Epithelial cell of prostate (primary cell): ENCODE measurements around the gene ANKRD34C.
"Not testable (repeated sequence)": the region's sequence is repeated elsewhere in the genome, so short reads cannot be mapped to it uniquely, and the experiment has no call there.

Source experiments
- DNase-seq: peaks from one replicate; pipeline ENCODE4 v3.0.0-alpha.2; 2011; ENCODE audit warnings: low read depth, low spot score
- H3K27ac ChIP-seq: fragments of 450-650 bp; 2 replicates; pipeline ENCODE4 v1.5.1; 2017; ENCODE audit warnings: mild to moderate bottlenecking

ANKRD34C gene

DNA sequence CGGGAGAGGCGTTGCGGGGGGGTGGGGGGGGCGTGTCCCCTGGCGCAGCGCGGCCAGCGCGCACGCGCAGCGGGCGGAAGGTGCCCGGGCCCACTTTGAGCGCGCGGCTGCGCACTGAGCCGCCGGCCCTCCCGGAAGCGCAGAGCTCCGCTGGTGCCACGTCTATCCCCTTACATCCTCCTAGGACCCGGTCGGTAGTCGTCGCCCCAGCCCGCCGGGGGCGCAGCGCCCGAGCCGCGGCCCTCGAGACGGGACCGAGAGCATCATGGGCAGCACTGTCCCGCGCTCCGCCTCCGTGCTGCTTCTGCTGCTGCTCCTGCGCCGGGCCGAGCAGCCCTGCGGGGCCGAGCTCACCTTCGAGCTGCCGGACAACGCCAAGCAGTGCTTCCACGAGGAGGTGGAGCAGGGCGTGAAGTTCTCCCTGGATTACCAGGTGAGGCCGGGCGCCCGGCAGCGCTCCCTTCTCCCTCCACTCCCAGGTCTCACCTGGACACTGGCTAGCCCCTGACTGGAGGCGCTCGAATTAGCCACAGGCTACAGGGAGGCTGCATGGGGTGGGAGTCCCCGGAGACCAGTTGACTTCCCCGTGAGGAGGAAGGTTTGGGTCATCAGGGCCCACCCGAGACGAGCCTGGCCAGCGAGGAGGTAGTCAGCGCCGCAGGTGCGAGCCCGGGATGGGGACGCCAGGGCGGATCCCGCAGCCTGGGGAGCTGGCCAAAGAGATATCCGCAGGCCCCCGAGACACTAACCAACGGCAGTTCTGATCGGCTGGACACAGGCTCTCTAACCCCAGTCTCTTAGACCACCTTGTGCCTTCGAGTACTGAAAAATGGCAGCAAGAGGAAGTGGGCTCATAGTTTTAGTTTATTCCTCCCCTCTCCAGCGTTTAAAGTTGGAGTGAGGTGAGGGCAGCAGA, 28.7 kb downstream of the ANKRD34C start, which contains the start of gene TMED3:
TSS of gene TMED3 (plus strand) at position 128 of the 916 bp plus-strand sequence. CDS start at position 266, 138 bp downstream.
- peak within 1 kb of the TSS; percentile 50 for H3K27ac ChIP-seq

DNA sequence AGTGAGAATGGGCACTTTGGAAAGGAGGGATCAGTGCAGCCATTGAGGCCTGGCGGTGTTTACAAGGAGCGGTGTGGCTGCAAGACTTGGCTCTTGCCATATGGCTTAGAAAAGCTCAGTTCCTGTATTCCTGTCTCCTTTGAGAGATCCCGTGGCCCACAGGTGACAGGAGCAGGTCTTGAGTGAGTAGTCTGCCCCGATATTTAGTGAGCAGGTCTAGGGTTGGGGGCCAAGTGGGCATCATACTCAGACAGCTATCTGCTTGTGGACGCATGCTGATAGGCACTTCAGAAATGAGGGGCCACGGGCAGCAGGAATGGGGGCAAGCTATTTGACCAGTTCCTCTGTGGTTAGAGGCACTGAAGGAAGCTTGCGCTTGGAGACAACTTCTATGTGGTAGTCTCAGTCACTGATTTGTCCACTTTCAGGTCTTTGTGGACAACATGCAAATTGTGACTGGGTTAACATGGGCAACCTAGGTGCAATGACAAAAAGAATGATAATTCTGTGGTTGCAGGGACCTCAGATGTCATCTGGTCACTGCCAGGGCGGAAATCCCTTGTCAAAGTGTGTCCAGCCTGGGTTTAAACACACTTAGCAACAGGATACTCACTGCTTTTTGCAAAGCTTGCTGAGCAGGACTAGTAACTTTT, 29.5 kb downstream of the ANKRD34C start:
- peak overlapping the region; percentile 50 for H3K27ac ChIP-seq
- DNase-seq = no peak

More for the DNA sequence above, 28.7 kb downstream of the ANKRD34C start, which contains the start of gene TMED3:
- DNase-seq = peak; percentile 22

DNA sequence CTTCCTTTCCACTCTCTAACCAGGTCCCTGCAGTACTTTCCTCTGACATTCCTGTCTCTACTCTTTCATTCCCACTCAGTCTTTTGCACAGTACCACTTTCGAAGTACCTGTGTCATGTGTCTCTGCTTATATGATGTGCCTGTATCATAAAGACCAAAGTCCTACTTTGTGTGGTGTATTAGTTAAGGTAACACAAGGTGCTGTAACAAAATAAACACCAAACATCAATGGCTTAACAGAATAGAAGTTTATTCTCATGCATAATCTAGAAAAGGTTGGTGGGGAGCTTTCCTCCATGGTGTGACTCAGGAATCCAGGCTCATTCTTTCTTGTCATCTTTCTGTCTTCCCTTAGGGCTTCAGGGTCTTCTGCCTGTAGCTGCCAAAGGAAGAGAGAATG, 31.7 kb downstream of the ANKRD34C start:
- no peak for DNase-seq
- peak overlapping the region; percentile 86 for H3K27ac ChIP-seq

DNA sequence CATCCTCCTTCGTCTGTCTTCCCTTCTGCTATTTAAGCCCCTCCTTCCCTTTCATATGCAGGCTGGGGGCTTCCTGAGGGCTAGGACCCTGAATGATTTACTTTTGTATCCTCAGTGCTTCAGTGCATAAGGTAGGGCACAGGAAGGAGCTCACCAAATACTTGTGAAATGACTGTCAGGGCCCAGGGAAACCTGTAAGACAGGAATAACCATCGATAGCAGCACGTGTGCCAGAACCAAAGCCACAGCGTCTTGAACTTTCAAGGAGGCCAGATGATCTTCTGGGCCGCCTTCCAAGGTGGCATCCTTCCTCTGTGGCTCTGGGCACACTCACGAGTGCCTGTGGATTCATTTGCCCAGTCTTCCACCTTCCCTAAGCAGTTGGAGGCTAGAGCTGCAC, 32.3 kb downstream of the ANKRD34C start:
- peak; percentile 80 for DNase-seq
- peak overlapping the region; percentile 86 for H3K27ac ChIP-seq

DNA sequence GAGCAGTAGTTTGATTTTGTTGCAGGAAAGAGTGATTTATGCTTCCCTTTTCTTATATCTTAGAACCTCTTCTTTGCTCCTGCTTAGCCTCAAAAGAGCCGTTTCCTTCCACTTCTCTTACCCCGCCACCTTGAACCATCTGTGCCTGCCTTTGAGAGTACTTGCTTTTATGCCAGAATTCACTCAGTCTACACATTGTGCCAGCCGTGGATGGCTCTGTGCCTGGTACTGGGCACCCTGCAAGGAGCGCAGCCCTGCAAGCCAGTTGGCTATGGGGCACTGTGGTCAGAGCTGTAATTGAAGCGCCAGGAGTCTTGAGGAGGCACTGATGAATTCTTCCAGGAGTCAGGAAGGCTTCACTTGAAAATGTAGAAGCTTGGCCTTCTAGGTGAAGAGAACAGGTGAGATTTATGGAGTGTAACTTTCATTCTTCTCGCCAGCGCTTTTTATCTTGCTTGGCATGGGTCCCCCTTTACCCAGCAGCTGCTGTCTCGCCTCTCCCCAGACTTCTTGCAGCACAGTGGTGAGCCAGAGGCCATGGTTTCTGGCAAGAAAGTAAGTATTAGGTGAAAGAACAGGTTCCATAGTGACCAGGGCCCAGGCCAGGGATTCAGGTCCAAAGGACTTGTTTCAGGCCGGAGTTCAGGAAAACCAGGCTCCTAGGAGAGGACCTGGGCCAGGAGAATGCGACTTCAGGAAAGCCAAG, 33.3 kb downstream of the ANKRD34C start:
- no peak for DNase-seq

DNA sequence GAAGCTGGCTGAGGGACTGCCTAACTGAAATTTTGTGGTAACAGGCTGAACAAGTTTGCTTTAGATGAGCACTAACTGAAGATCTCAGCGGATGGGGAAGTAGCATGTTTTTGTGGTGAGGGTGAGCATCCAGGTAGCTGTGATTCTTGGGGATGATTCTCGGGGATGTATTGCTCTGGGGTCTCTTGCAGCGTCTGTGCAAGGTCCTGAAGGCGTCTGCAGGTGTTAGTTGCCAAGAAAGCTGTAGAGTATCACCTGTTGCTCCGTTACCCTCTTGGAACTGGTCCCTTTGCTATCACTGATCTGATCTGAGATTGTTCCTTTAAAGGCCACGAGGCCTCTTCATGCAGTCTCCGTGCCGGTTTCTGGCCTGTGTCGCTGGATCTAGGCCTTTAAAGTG, 34.3 kb downstream of the ANKRD34C start:
- DNase-seq = no peak
- H3K27ac ChIP-seq = no peak overlapping the region

More for the DNA sequence above, 33.3 kb downstream of the ANKRD34C start:
- no peak overlapping the region for H3K27ac ChIP-seq

DNA sequence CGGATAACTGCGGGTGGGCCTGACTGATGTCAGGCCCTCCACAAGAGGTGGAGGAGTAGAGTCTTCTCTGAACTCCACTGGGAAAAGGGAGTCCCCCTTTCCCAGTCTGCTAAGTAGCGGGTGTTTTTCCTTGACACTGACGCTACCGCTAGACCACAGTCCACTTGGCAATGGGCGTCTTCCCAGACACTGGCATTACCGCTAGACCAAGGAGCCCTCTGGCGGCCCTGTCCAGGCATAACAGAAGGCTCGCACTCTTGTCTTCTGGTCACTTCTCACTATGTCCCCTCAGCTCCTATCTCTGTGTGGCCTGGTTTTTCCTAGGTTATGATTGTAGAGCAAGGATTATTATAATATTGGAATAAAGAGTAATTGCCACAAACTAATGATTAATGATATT, 37.5 kb downstream of the ANKRD34C start:
- not testable (repeated sequence) for DNase-seq

DNA sequence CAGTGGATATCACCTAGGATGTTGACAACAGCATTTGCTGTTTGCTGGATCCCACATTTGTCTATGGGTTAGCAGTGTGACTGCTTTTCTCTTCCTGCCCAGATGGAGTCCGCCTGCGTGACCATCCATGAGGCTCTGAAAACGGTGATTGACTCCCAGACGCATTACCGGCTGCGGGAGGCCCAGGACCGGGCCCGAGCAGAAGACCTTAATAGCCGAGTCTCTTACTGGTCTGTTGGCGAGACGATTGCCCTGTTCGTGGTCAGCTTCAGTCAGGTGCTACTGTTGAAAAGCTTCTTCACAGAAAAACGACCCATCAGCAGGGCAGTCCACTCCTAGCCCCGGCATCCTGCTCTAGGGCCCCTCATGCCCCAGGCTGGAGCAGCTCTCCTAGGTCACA, 39.4 kb downstream of the ANKRD34C start:
- DNase-seq = no peak
- H3K27ac ChIP-seq = no peak overlapping the region

More for the DNA sequence above, 37.5 kb downstream of the ANKRD34C start:
- H3K27ac ChIP-seq = not testable (repeated sequence)

DNA sequence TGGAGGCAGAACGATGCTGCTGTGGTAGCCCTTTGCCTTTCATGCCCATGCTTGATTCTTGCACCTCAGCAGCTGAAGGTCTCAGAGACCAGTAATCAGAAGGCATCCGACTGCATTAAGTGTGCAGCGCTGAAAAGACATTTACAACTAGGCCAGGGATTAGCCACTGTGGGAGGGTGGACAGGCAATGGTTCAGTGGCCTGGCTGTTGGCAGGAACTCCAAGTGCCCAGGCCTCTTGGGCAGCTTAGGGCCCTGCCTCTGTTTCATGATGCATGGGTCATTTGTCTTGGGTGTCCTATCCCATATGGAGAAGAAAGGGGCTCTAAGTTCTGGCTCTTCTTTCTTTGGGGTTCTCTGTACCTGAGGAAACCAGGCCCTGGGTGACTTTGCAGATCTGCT, 39.8 kb downstream of the ANKRD34C start:
- H3K27ac ChIP-seq = no peak overlapping the region

DNA sequence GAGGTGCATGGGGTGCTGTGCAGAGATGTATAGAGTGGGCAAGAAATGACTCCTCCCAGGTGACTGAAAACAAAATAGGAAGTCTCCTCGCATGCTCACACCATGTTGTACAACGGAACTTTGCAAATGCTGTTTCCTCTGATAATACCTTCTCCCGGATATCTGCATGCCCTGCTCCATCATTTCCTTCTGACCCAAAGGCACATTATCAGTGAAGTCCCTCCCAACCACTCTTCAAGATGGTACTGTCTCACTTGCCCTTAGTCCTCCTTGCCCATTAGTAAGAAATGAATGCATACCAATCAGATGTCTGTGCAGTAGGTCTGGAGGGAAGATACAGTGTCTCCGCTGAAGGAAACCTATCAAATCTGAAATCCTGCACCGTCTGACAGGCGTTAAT, 40.4 kb downstream of the ANKRD34C start:
- no peak overlapping the region for H3K27ac ChIP-seq
- DNase-seq = no peak

More for the DNA sequence above, 39.8 kb downstream of the ANKRD34C start:
- no peak for DNase-seq

DNA sequence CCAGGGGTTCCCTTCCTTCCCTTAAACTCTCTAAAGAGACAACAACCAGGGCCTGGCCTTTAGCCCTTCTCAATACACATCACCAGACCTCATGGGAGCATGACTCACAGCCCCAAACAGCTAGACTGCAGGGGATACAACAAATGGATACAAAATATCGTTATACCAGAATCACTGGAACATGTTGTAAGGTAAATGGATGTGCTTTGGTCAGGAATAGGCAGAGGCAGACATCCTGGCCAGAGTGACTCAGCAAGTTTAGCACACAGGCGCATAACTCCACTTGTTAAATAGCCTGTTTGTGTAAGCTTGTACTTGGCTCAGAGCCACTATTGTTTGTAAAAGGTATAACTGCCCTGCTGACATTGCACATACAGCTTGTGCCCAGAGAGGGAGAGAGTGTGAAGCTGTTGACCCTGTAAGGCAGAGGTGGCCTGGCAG, 46.7 kb downstream of the ANKRD34C start:
- DNase-seq = peak; percentile 39
- H3K27ac ChIP-seq = peak overlapping the region; percentile 57
